Measurements from ENCODE around the gene KCNK6.
"Not testable (repeated sequence)": the region's sequence is repeated elsewhere in the genome, so short reads cannot be mapped to it uniquely, and the experiment has no call there.

KCNK6 gene

DNA sequence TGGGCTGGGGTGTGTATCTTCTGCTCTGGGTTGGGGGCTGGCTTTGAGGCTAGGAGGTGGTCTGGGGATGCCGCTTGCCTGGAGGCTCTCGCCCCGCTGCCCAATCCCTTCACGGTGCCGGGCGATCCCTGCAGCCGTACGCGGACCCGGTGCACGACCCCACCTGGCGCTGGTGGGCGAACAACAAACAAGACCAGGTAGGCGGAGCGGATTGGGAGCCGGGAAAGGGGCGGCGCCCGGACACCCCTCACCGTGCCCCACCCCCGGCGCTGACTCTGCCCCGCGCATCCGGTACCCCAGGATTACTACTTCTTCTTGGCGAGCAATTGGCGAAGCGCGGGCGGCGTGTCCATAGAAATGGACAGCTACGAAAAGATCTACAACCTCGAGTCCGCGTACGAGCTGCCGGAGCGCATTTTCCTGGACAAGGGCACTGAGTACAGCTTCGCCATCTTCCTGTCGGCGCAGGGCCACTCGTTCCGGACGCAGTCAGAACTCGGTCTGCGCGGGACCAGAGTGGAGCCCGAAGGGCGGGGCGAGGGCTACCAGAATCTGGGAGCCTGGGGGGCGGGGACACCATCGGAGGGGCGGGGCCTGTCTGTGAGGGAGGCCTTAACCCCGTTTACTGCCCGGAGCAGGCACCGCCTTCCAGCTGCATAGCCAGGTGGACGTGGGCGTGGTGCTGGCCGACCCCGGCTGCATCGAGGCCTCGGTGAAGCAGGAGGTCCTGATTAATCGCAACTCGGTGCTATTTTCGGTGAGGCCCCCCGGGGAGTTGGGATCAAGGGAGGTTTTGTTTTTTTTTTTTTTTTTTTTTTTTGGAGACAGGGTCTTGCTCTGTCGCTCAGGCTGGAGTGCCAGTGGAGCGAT, 42.7 kb downstream of the KCNK6 start:
- DNase-seq: peak; percentile 94

DNA sequence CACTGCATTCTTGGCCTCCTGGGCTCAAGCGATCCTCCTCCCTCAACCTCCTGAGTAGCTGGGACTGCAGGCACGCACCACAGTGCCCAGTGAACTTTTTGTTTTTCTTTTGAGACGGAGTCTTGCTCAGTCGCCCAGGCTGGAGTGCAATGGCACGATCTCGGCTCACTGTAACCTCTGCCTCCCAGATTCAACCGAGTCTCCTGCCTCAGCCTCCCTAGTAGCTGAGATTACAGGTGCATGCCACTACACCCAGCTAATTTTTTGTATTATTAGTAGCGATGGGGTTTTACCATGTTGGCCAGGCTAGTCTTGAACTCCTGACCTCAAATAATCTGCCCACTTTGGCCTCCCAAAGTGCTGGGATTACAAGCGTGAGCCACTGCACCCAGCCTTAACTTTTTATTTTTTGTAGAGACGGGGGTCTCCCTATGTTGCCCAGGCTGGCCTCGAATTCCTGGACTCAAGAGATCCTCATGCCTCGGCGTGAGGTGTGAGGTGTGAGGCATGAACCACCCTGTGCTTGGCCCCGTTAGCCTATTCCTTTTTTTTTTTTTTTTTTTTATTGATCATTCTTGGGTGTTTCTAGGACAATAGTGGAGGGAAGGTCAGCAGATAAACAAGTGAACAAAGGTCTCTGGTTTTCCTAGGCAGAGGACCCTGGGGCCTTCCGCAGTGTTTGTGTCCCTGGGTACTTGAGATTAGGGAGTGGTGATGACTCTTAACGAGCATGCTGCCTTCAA, 43.5 kb downstream of the KCNK6 start:
- not testable (repeated sequence) for DNase-seq

DNA sequence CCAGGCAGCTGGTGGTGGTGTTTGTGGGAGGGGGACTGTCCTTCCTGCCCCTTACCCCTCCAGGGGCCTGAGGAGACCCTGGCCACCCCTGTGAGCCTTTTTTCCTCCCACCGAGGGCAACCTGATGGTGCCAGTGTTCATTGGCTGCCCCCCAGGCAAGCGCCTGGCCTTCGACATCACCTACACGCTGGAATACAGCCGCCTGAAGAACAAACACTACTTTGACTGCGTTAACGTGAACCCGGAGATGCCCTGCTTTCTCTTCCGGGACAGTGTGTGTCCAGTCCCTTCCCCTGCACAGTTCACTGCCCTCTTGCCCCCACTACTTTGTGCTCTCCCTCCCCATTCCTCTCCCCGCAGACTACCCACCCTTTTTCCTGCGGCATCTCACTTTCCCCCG, 47.4 kb downstream of the KCNK6 start:
- no peak for DNase-seq

DNA sequence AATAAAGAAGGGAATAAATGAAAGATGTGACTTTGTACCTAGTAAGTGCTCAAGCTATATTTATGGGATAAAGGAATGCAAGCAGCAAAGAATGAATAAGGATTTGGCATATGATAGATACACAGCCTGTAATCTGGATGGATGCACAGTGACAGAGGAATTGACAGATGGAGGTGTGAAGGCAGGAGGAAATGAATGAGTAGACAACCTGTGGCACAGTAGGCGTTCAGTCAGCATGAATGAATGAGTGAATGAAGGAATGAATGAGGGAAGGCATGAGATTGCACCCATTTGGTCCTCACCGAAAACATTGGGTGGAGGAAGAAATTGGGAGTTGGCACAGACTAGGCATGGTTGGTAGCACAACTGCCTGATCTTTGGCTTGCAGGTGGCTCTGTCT, 49.9 kb downstream of the KCNK6 start:
- DNase-seq: no peak

DNA sequence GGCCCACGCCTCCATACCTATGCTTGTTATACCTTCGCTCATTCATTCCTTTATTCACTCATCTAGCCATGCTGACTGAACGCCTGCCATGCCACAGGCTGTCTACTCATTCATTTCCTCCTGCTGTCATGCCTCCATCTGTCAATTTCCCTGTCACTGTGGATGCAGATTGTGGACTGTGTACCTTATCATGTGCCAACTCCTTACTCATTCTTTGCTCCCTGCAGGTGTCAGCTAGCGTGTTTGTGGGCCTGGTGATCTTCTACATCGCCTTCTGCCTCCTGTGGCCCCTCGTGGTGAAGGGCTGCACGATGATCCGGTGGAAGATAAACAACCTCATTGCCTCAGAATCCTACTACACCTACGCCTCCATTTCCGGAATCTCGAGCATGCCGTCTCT, 50.7 kb downstream of the KCNK6 start:
- no peak for DNase-seq

DNA sequence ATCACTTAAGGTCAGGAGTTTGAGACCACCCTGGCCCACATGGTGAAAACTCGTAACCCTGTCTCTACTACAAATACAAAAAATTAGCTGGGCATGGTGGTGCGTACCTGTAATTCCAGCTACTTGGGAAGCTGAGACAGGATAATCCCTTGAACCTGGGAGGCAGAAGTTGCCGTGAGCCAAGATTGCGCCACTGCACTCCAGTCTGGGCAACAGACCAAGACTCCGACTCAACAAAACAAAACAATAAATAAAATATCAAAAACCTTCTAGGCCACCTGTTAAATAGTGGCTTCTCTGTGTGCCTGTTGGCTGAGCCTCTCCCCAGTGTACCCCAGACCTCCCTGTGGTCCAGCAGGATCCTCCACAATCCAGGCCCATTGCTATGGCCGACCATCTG, 51.4 kb downstream of the KCNK6 start:
- no peak for DNase-seq

DNA sequence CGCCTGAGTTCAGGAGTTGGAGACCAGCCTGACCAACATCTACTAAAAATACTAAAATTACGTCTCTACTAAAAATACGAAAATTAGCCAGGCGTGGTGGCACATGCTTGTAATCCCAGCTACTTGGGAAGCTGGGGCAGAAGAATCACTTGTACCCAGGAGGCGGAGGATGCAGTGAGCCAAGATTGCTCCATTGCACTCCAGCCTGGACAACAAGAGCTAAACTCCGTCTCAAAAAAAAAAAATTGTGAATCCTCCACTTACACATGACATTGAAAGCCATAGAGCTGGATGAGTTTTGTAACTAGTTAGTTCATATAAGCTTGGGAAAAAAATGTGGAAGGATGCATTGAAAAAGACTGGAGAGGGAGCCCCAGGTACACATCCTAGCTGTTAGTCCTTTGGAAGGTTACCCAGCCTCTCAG, 54.3 kb downstream of the KCNK6 start:
- no peak for DNase-seq

DNA sequence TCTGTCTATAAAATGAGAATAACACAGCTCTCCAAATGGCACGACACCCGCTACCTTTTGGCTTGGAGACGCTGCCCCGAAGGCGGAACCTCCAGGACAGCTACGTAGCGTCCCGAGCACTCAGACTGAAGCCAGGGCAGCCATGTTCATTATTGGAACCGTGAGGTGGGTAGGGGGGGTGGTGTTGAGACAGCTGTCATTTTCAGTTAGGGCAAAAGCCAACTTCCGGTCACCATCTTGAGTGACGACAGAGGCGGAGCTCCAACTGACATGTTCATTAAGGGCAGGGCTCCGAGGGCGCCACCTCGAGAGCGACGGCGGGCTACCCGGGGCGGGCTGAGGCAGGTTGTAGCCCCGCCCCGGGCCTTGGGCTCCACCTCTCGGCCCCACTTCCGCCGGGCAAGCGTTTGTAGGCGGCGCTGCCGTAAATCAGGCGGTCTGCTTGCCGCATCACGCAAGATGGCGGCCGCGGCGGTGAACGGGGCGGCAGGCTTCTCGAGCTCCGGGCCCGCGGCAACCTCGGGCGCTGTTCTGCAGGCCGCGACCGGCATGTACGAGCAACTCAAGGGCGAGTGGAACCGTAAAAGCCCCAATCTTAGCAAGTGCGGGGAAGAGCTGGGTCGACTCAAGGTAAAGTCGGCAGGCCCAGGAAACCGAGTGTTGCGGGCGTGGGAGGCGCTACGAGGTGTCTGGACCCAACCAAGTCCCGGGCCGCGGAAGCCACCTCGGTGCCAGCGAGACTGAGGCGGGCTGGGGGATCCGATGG, 54.9 kb downstream of the KCNK6 start, which contains the start of gene PSMD8:
Gene PSMD8, plus strand, starts transcription at position 240 of the 766 bp plus-strand sequence. Its CDS starts 31 bp downstream, at position 271.
- DNase-seq: peak; percentile 97 to 99

DNA sequence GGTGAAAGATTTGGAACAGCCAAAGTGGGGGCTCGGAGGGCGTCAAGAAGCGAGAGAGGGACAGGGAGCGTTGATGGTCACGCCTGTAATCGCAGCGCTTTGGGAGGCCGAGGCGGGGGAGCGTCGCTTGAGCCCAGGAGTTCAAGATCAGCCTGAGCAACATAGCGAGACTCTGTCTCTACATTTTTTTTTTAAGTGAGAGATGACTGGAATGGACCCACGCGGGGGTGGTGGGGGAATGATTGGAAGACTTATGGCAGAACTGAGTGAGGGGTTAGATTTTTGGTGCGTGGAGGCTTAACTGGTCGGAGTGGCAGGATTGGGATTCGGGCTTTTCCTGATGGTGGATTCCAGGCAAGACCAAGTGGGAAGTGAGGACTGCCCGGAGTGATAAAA, 55.5 kb downstream of the KCNK6 start:
- no peak for DNase-seq

DNA sequence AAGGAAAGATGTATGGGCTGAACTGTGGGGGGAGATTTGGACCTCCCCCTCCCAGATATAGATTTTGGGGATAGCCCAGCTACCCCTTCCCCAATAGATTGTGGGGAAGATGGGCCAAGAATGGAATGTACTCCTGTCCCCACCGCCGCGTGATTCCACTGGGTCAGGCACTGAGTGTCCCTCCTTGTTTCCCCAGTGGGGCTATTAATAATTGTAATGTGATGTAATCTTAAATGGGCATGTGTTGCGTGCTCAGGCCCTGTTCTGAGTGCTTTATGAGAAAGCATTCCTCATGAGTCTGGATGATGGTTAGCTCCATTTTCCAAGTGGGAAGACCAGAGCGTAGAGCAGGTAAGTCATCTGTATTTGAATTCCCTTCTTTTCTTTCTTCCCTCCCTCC, 56.1 kb downstream of the KCNK6 start:
- DNase-seq: no peak

DNA sequence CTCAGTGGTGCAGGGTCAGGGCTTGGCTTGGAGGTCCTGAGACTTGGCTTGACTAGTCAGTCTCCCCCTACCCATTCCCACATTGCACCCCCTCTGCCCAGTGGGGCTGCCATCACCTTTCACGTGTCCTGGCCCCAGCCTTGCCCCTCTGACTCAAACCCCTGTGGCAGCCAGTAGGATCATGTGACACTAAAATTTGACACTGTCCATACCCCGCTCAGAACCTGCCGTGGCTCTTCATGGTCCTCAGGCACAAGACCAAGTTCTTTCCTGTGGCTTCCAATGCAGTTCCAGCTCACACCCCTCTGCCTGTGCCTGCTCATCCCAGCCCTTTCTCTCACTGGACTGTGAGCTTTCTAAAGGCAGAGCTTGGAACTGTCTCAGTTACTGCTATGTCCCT, 56.9 kb downstream of the KCNK6 start:
- no peak for DNase-seq

DNA sequence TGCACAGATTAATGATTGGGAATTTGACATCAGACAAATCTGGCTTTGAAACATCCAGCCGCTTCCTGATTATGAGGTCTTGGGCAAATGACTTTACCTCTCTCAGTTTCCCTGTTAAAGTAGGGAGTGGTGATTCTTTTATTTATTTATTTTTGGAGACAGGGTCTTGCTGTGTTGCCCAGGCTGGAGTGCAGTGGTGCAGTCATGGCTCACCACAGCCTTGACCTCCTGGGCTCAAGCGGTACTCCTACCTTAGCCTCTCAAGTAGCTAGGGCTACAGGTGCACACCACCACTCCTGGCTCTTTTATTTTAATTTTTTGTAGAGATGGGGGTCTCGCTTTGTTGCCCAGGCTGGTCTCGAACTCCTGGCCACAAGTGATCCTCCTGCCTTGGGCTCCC, 57.4 kb downstream of the KCNK6 start:
- DNase-seq: no peak

DNA sequence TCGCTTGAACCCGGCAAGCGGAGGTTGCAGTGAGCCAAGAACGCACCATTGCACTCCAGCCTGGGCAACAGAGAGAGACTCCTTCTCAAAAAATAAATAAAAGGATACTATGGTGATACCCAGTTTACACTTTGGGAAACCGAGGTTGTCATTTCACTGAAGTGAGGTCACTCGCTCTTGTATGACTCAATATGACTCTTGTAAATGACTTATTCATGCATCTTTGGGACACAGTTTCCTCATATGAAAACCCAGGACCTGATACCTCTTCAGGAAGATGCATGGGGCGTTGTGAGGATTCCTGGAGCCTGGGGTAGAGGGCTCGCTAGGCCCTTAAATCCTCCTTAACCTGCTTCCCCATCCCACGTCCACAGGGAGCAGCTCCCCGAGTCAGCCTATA, 59.2 kb downstream of the KCNK6 start:
- no peak for DNase-seq

DNA sequence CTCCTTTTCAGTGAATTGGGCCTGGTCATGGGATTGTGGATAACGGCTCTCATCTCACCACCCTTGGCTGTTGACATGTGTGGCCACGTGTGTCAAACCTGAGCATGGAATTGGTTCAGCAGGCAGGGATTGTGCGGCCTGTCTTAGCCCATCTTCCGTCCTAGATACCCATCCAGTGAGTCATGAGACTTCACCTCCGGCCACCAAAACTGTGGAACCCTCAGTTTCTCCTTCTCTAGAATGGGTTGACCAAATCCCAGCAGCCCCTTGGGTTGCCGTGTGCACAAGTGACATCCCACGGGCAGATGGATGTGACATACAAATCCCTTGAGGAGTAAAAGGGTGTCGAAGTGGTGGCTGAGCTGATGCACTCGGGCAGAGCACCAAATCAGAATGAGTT, 61.5 kb downstream of the KCNK6 start:
- no peak for DNase-seq

All from activated T-cell treated with anti-CD3 and anti-CD28 coated beads, Interleukin-2, amount 50 U/mL, for 48 hours (primary cell).